ENCODE results near the gene RFX7.

DNA sequence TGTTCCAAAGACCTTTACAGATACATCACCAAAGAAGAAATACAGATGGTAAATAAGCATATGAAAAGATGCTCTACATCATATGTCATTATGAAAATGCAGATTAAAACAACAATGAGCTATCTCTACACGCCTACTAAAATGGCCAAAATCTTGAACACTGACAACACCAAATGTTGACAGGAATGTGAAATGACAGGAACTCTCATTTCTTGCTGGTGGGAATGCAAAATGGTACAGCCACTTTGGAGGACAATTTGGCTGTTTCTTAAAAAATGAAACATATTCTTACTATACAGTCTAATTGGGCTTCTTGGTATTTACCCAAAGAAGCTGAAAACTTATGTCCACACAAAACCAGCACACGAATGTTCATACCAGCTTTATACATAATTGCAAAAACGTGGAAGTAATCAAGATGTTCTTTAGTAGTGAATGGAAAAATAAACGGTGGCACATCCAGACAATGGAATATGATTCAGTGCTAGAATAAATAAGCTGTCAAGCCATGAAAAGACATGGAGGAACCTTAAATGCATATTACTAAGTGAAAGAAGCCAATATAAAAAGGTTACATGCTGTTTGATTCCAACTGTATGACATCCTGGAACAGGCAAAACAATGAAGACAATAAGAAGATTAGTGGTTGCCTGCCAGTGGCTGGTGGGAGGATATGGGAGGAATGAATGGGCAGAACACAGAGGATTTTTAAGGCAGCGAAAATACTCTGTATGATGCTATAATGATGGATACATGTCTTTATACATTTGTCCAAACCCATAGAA is 169.0 kb downstream of the RFX7 start:
- TF ChIP-seq, protein P1, sequence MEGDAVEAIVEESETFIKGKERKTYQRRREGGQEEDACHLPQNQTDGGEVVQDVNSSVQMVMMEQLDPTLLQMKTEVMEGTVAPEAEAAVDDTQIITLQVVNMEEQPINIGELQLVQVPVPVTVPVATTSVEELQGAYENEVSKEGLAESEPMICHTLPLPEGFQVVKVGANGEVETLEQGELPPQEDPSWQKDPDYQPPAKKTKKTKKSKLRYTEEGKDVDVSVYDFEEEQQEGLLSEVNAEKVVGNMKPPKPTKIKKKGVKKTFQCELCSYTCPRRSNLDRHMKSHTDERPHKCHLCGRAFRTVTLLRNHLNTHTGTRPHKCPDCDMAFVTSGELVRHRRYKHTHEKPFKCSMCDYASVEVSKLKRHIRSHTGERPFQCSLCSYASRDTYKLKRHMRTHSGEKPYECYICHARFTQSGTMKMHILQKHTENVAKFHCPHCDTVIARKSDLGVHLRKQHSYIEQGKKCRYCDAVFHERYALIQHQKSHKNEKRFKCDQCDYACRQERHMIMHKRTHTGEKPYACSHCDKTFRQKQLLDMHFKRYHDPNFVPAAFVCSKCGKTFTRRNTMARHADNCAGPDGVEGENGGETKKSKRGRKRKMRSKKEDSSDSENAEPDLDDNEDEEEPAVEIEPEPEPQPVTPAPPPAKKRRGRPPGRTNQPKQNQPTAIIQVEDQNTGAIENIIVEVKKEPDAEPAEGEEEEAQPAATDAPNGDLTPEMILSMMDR (IDR thresholded peaks at IDR 0.05): no peak
- TF ChIP-seq POLR2A (IDR thresholded peaks at IDR 0.05): no peak

Measured in Peyer's patch (tissue), 4 donors.